Measurements from ENCODE around the gene ADCY9. TPM values are rescaled to one million over a fixed set of nuclear protein-coding genes. Genes with fewer than 3 reads are reported as not detected.
A peak's percentile ranks its signal among the peaks of the same experiment; 100 is the strongest.
"Not testable (repeated sequence)": the region's sequence is repeated elsewhere in the genome, so short reads cannot be mapped to it uniquely, and the experiment has no call there.

Gene ADCY9
- total RNA-seq (9.5 TPM), polyA plus RNA-seq (ENCODE audit: insufficient read depth in 1 of 8, insufficient read length in 8 of 8, low replicate concordance in 1 of 8) (10 to 100 TPM; 11.9 to 17.5 (median 15.9) TPM)
- long read RNA-seq, donor 1, partial matches to known transcripts = 0 of 1 reads
- long read RNA-seq, donor 1, other reads (novel, unspliced or antisense) = 0 of 1 reads
- long read RNA-seq, donor 2 = 0 reads
- long read RNA-seq, donor 3, full-length matches to known transcripts = 2 of 12 reads
- long read RNA-seq, donor 3, partial matches to known transcripts = 10 of 12 reads
- long read RNA-seq, donor 3, other reads (novel, unspliced or antisense) = 0 of 12 reads
- long read RNA-seq, donor 4 = 0 reads
- long read RNA-seq, donor 5, full-length matches to known transcripts = 2 of 7 reads
- long read RNA-seq, donor 5, partial matches to known transcripts = 5 of 7 reads
- long read RNA-seq, donor 5, other reads (novel, unspliced or antisense) = 0 of 7 reads
- long read RNA-seq, donor 6, full-length matches to known transcripts = 1 of 1 reads
- long read RNA-seq, donor 6, partial matches to known transcripts = 0 of 1 reads
- long read RNA-seq, donor 6, other reads (novel, unspliced or antisense) = 0 of 1 reads
- long read RNA-seq, donor 7, full-length matches to known transcripts = 1 of 1 reads
- long read RNA-seq, donor 7, partial matches to known transcripts = 0 of 1 reads
- long read RNA-seq, donor 7, other reads (novel, unspliced or antisense) = 0 of 1 reads
- long read RNA-seq, donor 8 = 0 reads
- long read RNA-seq, donor 9 = 0 reads
- long read RNA-seq, donor 10 = 0 reads
- long read RNA-seq, donor 11 = 0 reads

DNA sequence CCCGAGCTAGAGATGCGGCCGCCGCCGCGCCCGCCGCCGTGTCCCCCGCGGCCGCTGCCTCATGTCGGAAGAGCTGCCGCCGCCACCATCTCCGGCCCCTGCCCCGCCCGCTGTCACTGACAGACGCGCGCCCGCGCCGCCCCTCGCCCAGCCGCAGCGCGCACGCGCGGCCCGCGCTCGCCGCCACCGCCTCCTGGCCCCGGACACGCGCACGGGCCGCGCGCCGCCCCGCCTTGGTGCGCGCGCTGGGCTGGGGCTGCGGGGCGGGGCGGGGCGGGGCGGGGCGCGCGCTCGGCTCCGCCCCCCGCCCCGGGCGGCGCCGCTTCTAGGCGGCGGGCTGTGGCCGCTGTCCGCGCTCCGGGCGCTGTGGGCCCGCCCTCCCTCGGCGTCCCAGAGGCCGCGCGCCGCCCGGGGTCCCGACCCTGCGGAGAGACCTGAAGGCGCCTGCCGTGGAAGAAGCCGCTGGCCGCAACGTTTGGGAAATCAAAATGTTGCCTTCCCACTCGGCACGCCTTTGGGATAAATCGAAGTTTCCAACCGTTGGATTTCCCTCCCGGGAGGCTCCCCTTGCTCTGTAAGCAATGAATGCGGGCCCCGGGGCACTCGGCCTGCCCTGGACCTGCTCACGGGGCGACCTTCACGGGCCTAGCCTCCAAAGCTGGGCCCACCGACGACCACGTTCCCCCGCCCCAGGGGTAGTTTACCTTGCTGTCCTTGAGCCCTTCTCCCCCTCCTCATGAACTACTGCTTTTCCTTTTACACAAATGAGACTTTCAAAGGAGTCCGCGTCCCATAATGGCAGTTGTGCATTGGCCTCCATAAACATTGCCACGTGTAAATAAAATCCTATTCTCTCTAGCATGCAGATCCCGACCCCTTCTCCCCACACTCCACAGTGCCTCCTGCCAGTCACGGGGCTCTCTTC lies at the start of gene ADCY9:
Gene ADCY9 (minus strand): TSS at position 118 of the 925 bp plus-strand sequence. CDS start 1,000 bp downstream, outside the sequence.
- WGBS (ENCODE audit: insufficient coverage) = 1% methylated on average over 95 of the region's 105 CpGs
- no peaks in the 10 kb centered on the region for H3K9me3 ChIP-seq (replicated peaks; ENCODE audit: control insufficient read depth, low read depth, low read length)
- H3K4me1 ChIP-seq (ENCODE audit: control insufficient read depth, insufficient read depth, low read length) = peaks cover 35% of the 10 kb centered on the region
- H3K36me3 ChIP-seq (ENCODE audit: control insufficient read depth, insufficient read depth, low read length) = peaks cover 16% of the 10 kb centered on the region
- H3K4me3 ChIP-seq (ENCODE audit: low read length) = peak within 1 kb of the TSS; percentile 67
- H3K27me3 ChIP-seq (ENCODE audit: control insufficient read depth, insufficient read depth, low read length) = no peaks in the 10 kb centered on the region
- H3K27ac ChIP-seq (ENCODE audit: low read length) = peak within 1 kb of the TSS; percentile 75
- DNase-seq = peak; percentile 95

DNA sequence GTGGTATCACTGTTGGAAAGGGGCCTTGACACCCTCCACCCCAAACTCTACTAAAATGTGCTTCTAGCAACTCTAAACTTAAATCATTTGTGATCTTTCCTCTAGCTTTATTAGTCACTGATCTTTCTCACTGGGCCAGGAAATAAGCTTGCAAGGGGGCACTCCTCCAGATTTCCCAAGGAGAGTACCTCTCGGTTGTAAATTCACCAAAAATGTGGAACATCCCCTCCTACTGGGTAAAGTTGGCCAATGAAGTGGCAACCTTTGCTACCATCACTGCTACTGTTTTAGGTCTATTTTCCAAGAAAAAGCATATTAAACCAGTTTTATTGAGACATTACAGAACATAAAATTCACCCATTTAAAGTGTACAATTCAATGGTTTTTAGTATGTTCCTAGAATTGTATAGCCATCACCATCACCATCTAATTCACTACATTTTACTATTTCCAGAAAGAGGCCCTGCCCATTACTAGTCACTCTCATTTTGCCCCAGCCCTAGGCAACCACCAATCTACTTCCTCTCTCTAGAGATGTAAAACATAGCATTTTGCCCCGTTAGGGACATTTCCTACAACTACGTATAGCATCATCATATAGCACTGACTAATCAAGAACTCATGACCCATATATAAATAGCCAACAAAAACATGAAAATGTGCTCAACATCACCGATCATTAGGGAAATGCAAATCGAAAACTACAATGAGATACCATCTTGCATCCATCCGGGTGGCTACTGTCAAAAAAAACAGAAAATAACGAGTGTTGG lies 44.6 kb upstream of the ADCY9 start:
- no peaks in the 10 kb centered on the region for H3K9me3 ChIP-seq (replicated peaks; ENCODE audit: control insufficient read depth, low read depth, low read length)
- no peak for DNase-seq
- no peaks in the 10 kb centered on the region for H3K36me3 ChIP-seq (ENCODE audit: control insufficient read depth, insufficient read depth, low read length)
- no peaks in the 10 kb centered on the region for H3K27me3 ChIP-seq (ENCODE audit: control insufficient read depth, insufficient read depth, low read length)
- WGBS (ENCODE audit: insufficient coverage) = 70% methylated on average over 5 of the region's 7 CpGs
- no peak overlapping the region for H3K27ac ChIP-seq (ENCODE audit: low read length)
- H3K4me3 ChIP-seq (ENCODE audit: low read length) = no peak overlapping the region
- H3K4me1 ChIP-seq (ENCODE audit: control insufficient read depth, insufficient read depth, low read length) = no peaks in the 10 kb centered on the region

DNA sequence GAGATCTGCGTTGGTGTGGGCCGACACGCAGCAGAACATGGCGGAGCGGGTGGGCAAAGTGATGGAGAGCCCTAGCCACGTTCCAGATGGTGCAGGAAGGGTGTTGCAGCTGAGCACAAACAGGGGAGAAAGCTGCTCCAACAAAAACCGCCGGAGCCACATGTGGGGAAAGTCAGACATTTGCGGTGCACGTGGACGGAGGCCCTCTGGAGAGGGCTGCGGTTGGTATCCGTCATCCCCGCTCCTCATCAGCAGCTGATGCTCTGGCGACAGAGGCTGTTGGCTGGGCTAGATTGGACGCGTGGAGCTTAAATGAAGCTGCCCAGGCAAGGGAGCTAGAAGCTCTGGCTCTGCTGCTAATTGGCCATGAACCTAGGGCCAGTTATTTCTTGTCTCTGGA lies 43.5 kb upstream of the ADCY9 start:
- no peak overlapping the region for H3K4me3 ChIP-seq (ENCODE audit: low read length)
- no peak for DNase-seq
- WGBS (ENCODE audit: insufficient coverage) = 87% methylated on average over 17 of the region's 17 CpGs
- H3K27me3 ChIP-seq (ENCODE audit: control insufficient read depth, insufficient read depth, low read length) = no peaks in the 10 kb centered on the region
- no peak overlapping the region for H3K27ac ChIP-seq (ENCODE audit: low read length)
- no peaks in the 10 kb centered on the region for H3K4me1 ChIP-seq (ENCODE audit: control insufficient read depth, insufficient read depth, low read length)
- H3K9me3 ChIP-seq (replicated peaks; ENCODE audit: control insufficient read depth, low read depth, low read length) = no peaks in the 10 kb centered on the region
- no peaks in the 10 kb centered on the region for H3K36me3 ChIP-seq (ENCODE audit: control insufficient read depth, insufficient read depth, low read length)

DNA sequence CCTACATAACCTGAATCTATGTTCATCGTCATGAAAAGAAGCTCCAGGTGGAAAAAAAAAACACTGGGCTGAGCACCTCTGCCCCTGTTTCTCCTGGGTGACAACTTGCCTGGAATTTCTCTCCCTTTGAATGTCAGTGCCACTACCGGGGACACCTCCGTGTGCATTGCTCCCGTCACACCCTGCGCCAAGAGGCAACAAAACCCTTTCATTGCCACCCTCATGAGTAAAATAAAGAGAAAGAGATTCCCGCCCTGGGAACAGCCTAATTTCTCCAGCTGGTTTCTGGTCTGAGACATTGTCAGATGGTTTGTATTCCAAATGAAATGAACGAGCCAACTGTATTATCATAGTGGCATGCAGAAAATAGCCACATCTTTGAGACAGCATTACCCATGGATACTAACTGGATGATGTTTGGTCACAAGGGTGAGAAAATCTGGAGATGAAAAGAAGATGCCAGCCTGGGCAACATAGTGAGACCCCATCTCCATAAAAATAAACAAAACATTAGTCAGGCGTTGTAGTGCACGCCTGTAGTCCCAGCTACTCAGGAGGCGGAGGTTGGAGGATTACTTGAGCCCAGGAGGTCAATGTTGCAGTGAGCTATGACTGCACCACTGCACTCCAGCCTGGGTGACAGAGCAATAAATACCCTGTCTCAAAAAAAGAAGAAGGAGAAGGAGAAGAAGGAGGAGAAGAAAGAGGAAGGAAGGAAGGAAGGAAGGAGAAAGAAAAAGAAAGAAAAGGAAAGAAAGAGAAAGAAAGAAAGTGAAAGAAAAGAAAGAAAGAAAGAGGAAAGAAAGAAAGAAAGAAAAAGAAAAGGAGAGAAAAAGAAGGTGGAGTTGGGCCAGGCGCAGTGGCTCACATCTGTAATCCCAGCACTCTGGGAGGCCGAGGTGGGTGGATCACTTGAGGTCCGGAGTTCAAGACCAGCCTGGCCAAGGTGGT lies 42.2 kb upstream of the ADCY9 start:
- Histone ChIP-seq H3K36me3 (ENCODE audit: control insufficient read depth, insufficient read depth, low read length) (no peaks in the 10 kb centered on the region), H3K27ac (ENCODE audit: low read length) (no peak overlapping the region), H3K4me3 (ENCODE audit: low read length) (no peak overlapping the region), H3K9me3 (replicated peaks; ENCODE audit: control insufficient read depth, low read depth, low read length) (no peaks in the 10 kb centered on the region), H3K27me3 (ENCODE audit: control insufficient read depth, insufficient read depth, low read length) (no peaks in the 10 kb centered on the region), H3K4me1 (ENCODE audit: control insufficient read depth, insufficient read depth, low read length) (no peaks in the 10 kb centered on the region)
- WGBS (ENCODE audit: insufficient coverage) = 90% methylated on average over 2 of the region's 13 CpGs
- DNase-seq = no peak

DNA sequence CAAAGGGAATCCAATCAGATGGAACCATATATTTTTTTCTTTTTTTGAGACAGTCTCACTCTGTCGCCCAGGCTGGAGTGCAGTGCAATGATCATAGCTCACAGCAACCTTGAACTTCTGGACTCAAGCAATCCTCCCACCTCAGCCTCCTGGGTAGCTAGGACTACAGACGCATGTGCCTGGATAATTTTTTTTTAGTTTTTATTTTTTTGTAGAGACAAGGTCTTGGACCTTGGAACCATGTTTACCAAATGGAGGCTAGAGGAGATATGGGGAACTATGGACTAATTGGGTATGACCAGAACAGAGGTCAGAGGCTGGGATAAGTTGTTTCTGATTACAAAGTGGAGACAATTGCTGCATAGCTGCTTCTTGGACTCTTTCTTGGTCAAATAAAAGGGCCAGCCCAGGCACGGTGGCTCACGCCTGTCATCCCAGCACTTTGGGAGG lies 41.2 kb upstream of the ADCY9 start:
- no peak for DNase-seq
- no peaks in the 10 kb centered on the region for H3K36me3 ChIP-seq (ENCODE audit: control insufficient read depth, insufficient read depth, low read length)
- no peaks in the 10 kb centered on the region for H3K27me3 ChIP-seq (ENCODE audit: control insufficient read depth, insufficient read depth, low read length)
- no peaks in the 10 kb centered on the region for H3K4me1 ChIP-seq (ENCODE audit: control insufficient read depth, insufficient read depth, low read length)
- no peak overlapping the region for H3K27ac ChIP-seq (ENCODE audit: low read length)
- no peak overlapping the region for H3K4me3 ChIP-seq (ENCODE audit: low read length)
- H3K9me3 ChIP-seq (replicated peaks; ENCODE audit: control insufficient read depth, low read depth, low read length) = no peaks in the 10 kb centered on the region
- 70% methylated on average over 2 of the region's 4 CpGs for WGBS (ENCODE audit: insufficient coverage)

DNA sequence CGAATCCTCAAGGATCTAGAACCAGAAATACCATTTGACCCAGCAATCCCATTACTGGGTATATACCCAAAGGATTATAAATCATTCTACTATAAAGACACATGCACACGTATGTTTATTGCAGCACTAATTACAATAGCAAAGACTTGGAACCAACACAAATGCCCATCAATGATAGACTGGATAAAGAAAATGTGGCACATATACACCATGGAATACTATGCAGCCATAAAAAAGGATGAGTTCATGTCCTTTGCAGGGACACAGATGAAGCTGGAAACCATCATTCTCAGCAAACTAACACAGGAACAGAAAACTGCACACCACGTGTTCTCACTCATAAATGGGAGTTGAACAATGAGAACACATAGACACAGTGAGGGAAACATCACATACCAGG lies 40.3 kb upstream of the ADCY9 start:
- not testable (repeated sequence) for H3K27ac ChIP-seq (ENCODE audit: low read length); H3K4me3 ChIP-seq (ENCODE audit: low read length); DNase-seq; H3K36me3 ChIP-seq (ENCODE audit: control insufficient read depth, insufficient read depth, low read length); H3K27me3 ChIP-seq (ENCODE audit: control insufficient read depth, insufficient read depth, low read length); H3K9me3 ChIP-seq (replicated peaks; ENCODE audit: control insufficient read depth, low read depth, low read length); H3K4me1 ChIP-seq (ENCODE audit: control insufficient read depth, insufficient read depth, low read length)
- no CpG with 5 or more reads among the region's 3 CpGs for WGBS (ENCODE audit: insufficient coverage)

DNA sequence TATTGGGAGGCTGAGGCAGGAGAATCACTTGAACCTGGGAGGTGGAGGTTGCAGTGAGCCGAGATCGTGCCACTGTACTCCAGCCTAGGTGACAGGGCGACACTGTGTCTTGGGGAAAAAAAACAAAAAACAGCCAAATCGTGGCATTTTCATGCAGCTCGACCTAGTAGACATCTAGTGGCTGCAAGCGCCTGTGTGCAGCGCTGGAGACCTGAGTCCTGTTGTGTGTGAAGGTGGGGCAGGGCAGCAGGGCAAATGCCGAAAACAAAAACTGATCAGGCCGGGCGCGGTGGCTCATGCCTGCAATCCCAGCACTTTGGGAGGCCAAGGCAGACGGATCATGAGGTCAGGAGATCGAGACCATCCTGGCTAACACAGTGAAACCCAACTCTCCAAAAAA lies 37.1 kb upstream of the ADCY9 start:
- not testable (repeated sequence) for DNase-seq; H3K4me3 ChIP-seq (ENCODE audit: low read length); H3K36me3 ChIP-seq (ENCODE audit: control insufficient read depth, insufficient read depth, low read length); H3K9me3 ChIP-seq (replicated peaks; ENCODE audit: control insufficient read depth, low read depth, low read length); H3K27ac ChIP-seq (ENCODE audit: low read length); H3K4me1 ChIP-seq (ENCODE audit: control insufficient read depth, insufficient read depth, low read length); H3K27me3 ChIP-seq (ENCODE audit: control insufficient read depth, insufficient read depth, low read length)
- WGBS (ENCODE audit: insufficient coverage) = 89% methylated on average over 8 of the region's 13 CpGs

DNA sequence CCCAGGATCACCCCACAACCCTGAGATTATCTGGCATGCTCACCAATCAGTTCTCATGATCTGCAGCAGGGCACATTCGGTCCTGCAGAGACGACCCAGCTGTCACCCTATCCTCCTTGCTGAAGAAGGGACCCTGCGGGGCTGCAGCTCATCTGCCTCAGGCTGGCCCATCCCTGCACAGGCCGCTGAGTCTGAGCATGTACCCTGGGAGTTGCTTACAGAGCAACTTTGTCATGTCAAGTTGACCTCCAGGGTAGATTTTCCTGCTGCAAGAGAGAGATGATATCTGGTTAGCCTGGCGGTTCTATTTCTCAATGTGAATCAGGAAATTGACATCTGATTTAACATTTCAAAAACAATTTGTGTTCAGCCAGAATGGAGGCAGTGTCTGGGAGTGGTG lies 36.0 kb upstream of the ADCY9 start:
- no peaks in the 10 kb centered on the region for H3K9me3 ChIP-seq (replicated peaks; ENCODE audit: control insufficient read depth, low read depth, low read length)
- no peaks in the 10 kb centered on the region for H3K36me3 ChIP-seq (ENCODE audit: control insufficient read depth, insufficient read depth, low read length)
- H3K27ac ChIP-seq (ENCODE audit: low read length) = no peak overlapping the region
- no peak for DNase-seq
- H3K27me3 ChIP-seq (ENCODE audit: control insufficient read depth, insufficient read depth, low read length) = no peaks in the 10 kb centered on the region
- H3K4me1 ChIP-seq (ENCODE audit: control insufficient read depth, insufficient read depth, low read length) = no peaks in the 10 kb centered on the region
- 49% methylated on average over 4 of the region's 5 CpGs for WGBS (ENCODE audit: insufficient coverage)
- H3K4me3 ChIP-seq (ENCODE audit: low read length) = no peak overlapping the region

All from muscle of leg (tissue), 16 donors.